Liver (tissue), 9 donors: ENCODE measurements around the gene WDR26. TPM values are rescaled to one million over a fixed set of nuclear protein-coding genes. Genes with fewer than 3 reads are reported as not detected.
A peak's percentile ranks its signal among the peaks of the same experiment; 100 is the strongest.

ENCODE experiments used
- DNase-seq: peaks from one replicate; pipeline ENCODE4 v3.0.0-alpha.2; 2017; ENCODE audit warnings: low spot score
- H3K27ac ChIP-seq, 2 donors: one replicate each; pipeline ENCODE4 v1.7.0; 2013; ENCODE audit warnings: inconsistent platforms in 2 of 2, low read length in 2 of 2, control low read depth in 1 of 2, low read depth in 1 of 2, mild to moderate bottlenecking in 1 of 2
- H3K27me3 ChIP-seq, 4 donors: one replicate each; pipeline versions ENCODE4 v1.6.1 to v1.7.0; 2013; ENCODE audit warnings: low read length in 3 of 4, inconsistent platforms in 1 of 4, mild to moderate bottlenecking in 1 of 4, moderate library complexity in 1 of 4; ENCODE audit not compliant: control insufficient read depth in 4 of 4, insufficient read depth in 4 of 4
- H3K36me3 ChIP-seq, 4 donors: one replicate each; pipeline versions ENCODE4 v1.6.1 to v1.7.0; 2013; ENCODE audit warnings: low read length in 3 of 4, mild to moderate bottlenecking in 3 of 4, low read depth in 1 of 4, moderate library complexity in 1 of 4; ENCODE audit not compliant: control insufficient read depth in 4 of 4, insufficient read depth in 3 of 4
- H3K4me1 ChIP-seq, 4 donors: one replicate each; pipeline versions ENCODE4 v1.6.1 to v1.7.0; 2013; ENCODE audit warnings: low read length in 3 of 4, mild to moderate bottlenecking in 3 of 4, moderate library complexity in 1 of 4; ENCODE audit not compliant: control insufficient read depth in 4 of 4, insufficient read depth in 4 of 4
- H3K4me3 ChIP-seq, 3 donors: one replicate each; pipeline versions ENCODE4 v1.6.1 to v1.7.0; 2013; ENCODE audit warnings: low read length in 3 of 3, control low read depth in 1 of 3, low read depth in 1 of 3, mild to moderate bottlenecking in 1 of 3
- H3K9ac ChIP-seq, 2 donors: one replicate each; pipeline ENCODE4 v1.7.0; 2013; ENCODE audit warnings: low read length in 2 of 2, mild to moderate bottlenecking in 2 of 2, moderate library complexity in 2 of 2, control low read depth in 1 of 2, low read depth in 1 of 2
- H3K9me3 ChIP-seq, 4 donors: one replicate each; pipeline versions ENCODE4 v1.6.1 to v1.7.0; 2013; ENCODE audit warnings: low read length in 3 of 4; ENCODE audit not compliant: control insufficient read depth in 4 of 4
- FOXA1 ChIP-seq: IDR thresholded peaks from 2 replicates; pipeline ENCODE4 v1.6.1; 2016; ENCODE audit warnings: antibody characterized with exemption
- GABPA ChIP-seq, 2 donors: IDR thresholded peaks in 1 of 2; conservative IDR thresholded peaks in 1 of 2; 2 replicates each; pipeline ENCODE4 v1.6.1; 2016; ENCODE audit warnings: antibody characterized with exemption in 2 of 2, mild to moderate bottlenecking in 1 of 2, moderate library complexity in 1 of 2
- HNF4A ChIP-seq, 2 donors: conservative IDR thresholded peaks; 2 replicates each; pipeline ENCODE4 v1.6.1; 2016; ENCODE audit warnings: antibody characterized with exemption in 2 of 2, mild to moderate bottlenecking in 2 of 2
- JUND ChIP-seq, 2 donors: IDR thresholded peaks; 2 replicates each; pipeline ENCODE4 v1.6.1; 2016; ENCODE audit warnings: antibody characterized with exemption in 2 of 2
- NR2F2 ChIP-seq: IDR thresholded peaks from 2 replicates; pipeline ENCODE4 v1.6.1; 2016; ENCODE audit warnings: antibody characterized with exemption
- RAD21 ChIP-seq, 2 donors: IDR thresholded peaks; 2 replicates each; pipeline ENCODE4 v1.6.1; 2016; ENCODE audit warnings: antibody characterized with exemption in 2 of 2, mild to moderate bottlenecking in 2 of 2
- RXRA ChIP-seq, 2 donors: IDR thresholded peaks; 2 replicates each; pipeline ENCODE4 v1.6.1; 2017 to 2018; ENCODE audit warnings: antibody characterized with exemption in 2 of 2, mild to moderate bottlenecking in 1 of 2
- SP1 ChIP-seq: IDR thresholded peaks from 2 replicates; pipeline ENCODE4 v1.6.1; 2018; ENCODE audit warnings: antibody characterized with exemption, mild to moderate bottlenecking
- TAF1 ChIP-seq: conservative IDR thresholded peaks from 2 replicates; pipeline ENCODE4 v1.6.1; 2016; ENCODE audit warnings: antibody characterized with exemption, mild to moderate bottlenecking
- YY1 ChIP-seq: IDR thresholded peaks from 2 replicates; pipeline ENCODE4 v1.6.1; 2016; ENCODE audit warnings: antibody characterized with exemption, mild to moderate bottlenecking
- WGBS: extraction: QIAGEN DNeasy Blood & Tissue Kit; methylation state at CpG from one replicate; pipeline ENCODE4 v1.1.7; 2013; 5-methylcytosine and 5-hydroxymethylcytosine counted together
- polyA plus RNA-seq, 2 donors: library from polyadenylated mRNA; stranded (reverse) in 1 of 2; unstranded in 1 of 2; fragments of 200-250 nt in 1 of 2; fragments of >200 nt in 1 of 2; fragmentation: Nextera tagmentation in 1 of 2; extraction: Ambion mirVana in 1 of 2; gene quantifications; one replicate each; pipeline versions ENCODE4 v1.2.1 to v1.2.3, GENCODE V29; 2013 to 2015
- total RNA-seq, 2 donors: library from RNA; depleted of rRNA; stranded (reverse); fragments of >200 nt; gene quantifications; one replicate each; pipeline ENCODE4 v1.2.3, GENCODE V29; 2014
- TF ChIP-seq, protein P1 (sequence below): IDR thresholded peaks from 2 replicates; pipeline ENCODE4 v1.6.1; 2016; ENCODE audit warnings: antibody characterized with exemption
- TF ChIP-seq, protein P2 (sequence below): IDR thresholded peaks from 2 replicates; pipeline ENCODE4 v1.6.1; 2016; ENCODE audit warnings: antibody characterized with exemption
- TF ChIP-seq, protein P3 (sequence below): IDR thresholded peaks from 2 replicates; pipeline ENCODE4 v1.6.1; 2016; ENCODE audit warnings: antibody characterized with exemption, mild to moderate bottlenecking
- donor health status: healthy.
- donor health status: healthy.
- donor health status: healthy.
- donor health status: healthy.
- donor health status: healthy.

The WDR26 gene
- total and polyA plus RNA-seq, 4 donors, result 9.4 to 119 (median 34.9) TPM

DNA sequence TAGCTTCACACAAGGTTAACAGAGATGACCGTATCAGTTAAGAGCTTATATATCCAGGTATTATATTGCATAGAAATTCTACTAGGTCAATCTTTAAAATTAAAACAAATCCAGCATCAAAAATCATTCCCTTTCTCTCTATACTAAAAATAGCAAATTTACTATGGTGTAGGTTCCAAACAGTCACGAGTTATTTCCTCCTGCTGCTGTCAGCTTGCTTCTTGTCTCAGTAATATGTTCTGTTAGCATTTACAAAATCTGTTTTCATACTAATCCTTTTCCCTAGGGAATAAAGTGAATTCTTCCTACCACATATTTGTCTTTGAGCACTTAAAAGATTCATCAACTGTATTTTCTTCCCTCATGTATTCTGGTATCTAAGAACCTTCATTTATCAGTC is 2.5 kb downstream of the WDR26 start:
- peak overlapping the region in 2 of 3 donors; percentile 66 to 99 for H3K4me3 ChIP-seq
- H3K4me1 ChIP-seq, result peaks cover 1 to 50% (median 38%) of the 10 kb centered on the region in 4 donors
- H3K9ac ChIP-seq, result peak overlapping the region; percentile 40 to 49
- DNase-seq, result no peak
- H3K27ac ChIP-seq, result peak overlapping the region; percentile 92 to 97
- H3K27me3 ChIP-seq, result no peaks in the 10 kb centered on the region
- peaks cover 0 to 4% (median under 1%) of the 10 kb centered on the region in 4 donors for H3K36me3 ChIP-seq
- TF ChIP-seq JUND (IDR thresholded peaks at IDR 0.05) (no peak), RXRA (IDR thresholded peaks at IDR 0.05) (no peak), NR2F2 (no peak), FOXA1 (no peak), TAF1 (no peak), HNF4A (conservative IDR thresholded peaks at IDR 0.05) (no peak)
- TF ChIP-seq, protein P1, sequence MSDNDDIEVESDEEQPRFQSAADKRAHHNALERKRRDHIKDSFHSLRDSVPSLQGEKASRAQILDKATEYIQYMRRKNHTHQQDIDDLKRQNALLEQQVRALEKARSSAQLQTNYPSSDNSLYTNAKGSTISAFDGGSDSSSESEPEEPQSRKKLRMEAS, result no peak
- TF ChIP-seq, protein P2, sequence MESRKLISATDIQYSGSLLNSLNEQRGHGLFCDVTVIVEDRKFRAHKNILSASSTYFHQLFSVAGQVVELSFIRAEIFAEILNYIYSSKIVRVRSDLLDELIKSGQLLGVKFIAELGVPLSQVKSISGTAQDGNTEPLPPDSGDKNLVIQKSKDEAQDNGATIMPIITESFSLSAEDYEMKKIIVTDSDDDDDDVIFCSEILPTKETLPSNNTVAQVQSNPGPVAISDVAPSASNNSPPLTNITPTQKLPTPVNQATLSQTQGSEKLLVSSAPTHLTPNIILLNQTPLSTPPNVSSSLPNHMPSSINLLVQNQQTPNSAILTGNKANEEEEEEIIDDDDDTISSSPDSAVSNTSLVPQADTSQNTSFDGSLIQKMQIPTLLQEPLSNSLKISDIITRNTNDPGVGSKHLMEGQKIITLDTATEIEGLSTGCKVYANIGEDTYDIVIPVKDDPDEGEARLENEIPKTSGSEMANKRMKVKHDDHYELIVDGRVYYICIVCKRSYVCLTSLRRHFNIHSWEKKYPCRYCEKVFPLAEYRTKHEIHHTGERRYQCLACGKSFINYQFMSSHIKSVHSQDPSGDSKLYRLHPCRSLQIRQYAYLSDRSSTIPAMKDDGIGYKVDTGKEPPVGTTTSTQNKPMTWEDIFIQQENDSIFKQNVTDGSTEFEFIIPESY, result no peak
- no peaks in the 10 kb centered on the region for H3K9me3 ChIP-seq
- 23% methylated on average over 2 of the region's 2 CpGs for WGBS

DNA sequence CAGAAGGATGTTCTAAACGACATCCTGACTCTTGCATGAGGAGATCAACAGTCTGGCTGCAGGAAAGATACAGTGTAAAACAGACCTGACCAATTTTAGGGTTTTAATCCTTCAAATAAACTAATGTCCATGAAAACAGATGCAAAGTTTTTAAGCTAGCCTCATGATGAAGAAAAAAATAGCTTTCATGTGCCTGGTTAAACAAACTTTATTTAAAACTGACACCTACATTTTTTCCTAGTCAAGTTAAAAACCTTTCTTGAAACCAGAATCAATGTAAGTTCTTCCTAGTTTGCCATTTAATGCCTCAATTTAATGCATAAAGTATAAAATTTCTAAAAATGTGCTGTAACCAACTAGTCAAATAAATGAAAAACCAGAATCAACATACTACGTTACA is 2.9 kb downstream of the WDR26 start:
- H3K9me3 ChIP-seq, result no peaks in the 10 kb centered on the region
- peak overlapping the region; percentile 40 to 49 for H3K9ac ChIP-seq
- peaks cover 1 to 50% (median 38%) of the 10 kb centered on the region in 4 donors for H3K4me1 ChIP-seq
- DNase-seq, result no peak
- H3K36me3 ChIP-seq, result peaks cover 0 to 4% (median under 1%) of the 10 kb centered on the region in 4 donors
- no peaks in the 10 kb centered on the region for H3K27me3 ChIP-seq
- peak overlapping the region; percentile 92 to 97 for H3K27ac ChIP-seq
- 14% methylated on average over 2 of the region's 2 CpGs for WGBS
- TF ChIP-seq RAD21 (IDR thresholded peaks at IDR 0.05), result no peak
- TF ChIP-seq, protein P2, result no peak
- H3K4me3 ChIP-seq, result peak overlapping the region in 2 of 3 donors; percentile 11 to 66

DNA sequence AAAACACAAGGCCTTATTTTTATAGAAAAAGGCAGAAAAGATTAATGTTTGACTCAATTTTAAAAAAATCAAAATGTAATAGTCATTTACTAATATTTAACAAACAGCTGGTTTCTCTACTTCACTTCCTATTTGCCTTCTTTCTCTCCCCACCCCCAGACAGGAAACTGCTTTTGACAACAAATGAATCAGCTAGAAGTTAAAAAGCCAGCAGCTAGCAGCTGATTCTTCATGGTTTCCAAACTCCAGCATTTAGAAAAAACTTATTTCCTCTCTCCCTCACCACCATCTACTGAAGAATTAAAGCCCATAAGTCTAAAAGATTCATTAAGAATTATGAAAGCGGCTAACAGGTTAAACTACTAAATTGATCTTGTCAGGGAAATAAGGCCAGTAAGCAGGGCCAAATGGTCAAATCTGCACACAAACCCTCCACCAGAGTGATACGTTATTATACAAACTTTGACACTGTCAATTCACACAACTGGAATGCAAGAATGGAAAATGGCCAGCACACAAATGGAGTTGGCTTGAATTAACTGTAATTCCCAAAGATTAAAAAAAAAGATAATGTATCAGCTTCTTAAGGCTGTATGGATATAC is 4.0 kb downstream of the WDR26 start:
- Histone ChIP-seq H3K4me1 (peaks cover 0 to 39% (median 34%) of the 10 kb centered on the region in 4 donors), H3K27ac (peak overlapping the region; percentile 93 to 97), H3K9ac (peak overlapping the region; percentile 5 to 67), H3K27me3 (no peaks in the 10 kb centered on the region), H3K4me3 (peak overlapping the region in 2 of 3 donors; percentile 10 to 18), H3K9me3 (no peaks in the 10 kb centered on the region), H3K36me3 (peaks cover 0 to 4% (median 1%) of the 10 kb centered on the region in 4 donors)
- WGBS, result 7% methylated on average over 2 of the region's 2 CpGs
- DNase-seq, result no peak
- TF ChIP-seq GABPA (IDR thresholded peaks at IDR 0.05 in 1 of 2, conservative IDR thresholded peaks at IDR 0.05 in 1 of 2), result peak; percentile 57 to 77
- TF ChIP-seq, protein P3, sequence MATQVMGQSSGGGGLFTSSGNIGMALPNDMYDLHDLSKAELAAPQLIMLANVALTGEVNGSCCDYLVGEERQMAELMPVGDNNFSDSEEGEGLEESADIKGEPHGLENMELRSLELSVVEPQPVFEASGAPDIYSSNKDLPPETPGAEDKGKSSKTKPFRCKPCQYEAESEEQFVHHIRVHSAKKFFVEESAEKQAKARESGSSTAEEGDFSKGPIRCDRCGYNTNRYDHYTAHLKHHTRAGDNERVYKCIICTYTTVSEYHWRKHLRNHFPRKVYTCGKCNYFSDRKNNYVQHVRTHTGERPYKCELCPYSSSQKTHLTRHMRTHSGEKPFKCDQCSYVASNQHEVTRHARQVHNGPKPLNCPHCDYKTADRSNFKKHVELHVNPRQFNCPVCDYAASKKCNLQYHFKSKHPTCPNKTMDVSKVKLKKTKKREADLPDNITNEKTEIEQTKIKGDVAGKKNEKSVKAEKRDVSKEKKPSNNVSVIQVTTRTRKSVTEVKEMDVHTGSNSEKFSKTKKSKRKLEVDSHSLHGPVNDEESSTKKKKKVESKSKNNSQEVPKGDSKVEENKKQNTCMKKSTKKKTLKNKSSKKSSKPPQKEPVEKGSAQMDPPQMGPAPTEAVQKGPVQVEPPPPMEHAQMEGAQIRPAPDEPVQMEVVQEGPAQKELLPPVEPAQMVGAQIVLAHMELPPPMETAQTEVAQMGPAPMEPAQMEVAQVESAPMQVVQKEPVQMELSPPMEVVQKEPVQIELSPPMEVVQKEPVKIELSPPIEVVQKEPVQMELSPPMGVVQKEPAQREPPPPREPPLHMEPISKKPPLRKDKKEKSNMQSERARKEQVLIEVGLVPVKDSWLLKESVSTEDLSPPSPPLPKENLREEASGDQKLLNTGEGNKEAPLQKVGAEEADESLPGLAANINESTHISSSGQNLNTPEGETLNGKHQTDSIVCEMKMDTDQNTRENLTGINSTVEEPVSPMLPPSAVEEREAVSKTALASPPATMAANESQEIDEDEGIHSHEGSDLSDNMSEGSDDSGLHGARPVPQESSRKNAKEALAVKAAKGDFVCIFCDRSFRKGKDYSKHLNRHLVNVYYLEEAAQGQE, result peak; percentile 42
- peak; percentile 70 for TF ChIP-seq YY1
- TF ChIP-seq SP1, result peak; percentile 34
- TF ChIP-seq, protein P1, result peak; percentile 27
- no peak for TF ChIP-seq JUND (IDR thresholded peaks at IDR 0.05)
- TF ChIP-seq, protein P2, result peak; percentile 28
- TF ChIP-seq FOXA1, result no peak
- peak in 1 of 2 donors; percentile 25 for TF ChIP-seq RAD21 (IDR thresholded peaks at IDR 0.05)
